Brain microvascular endothelial cell (primary cell): Measurements from ENCODE around the gene RPL3.

ENCODE experiments used
- DNase-seq: peaks from one replicate; pipeline ENCODE4 v3.0.0-alpha.2; 2020
- H3K27ac ChIP-seq: fragments of 250-450 bp; sonication (Bioruptor Pico); 2 replicates; pipeline ENCODE4 v1.5.1; 2020; ENCODE audit warnings: mild to moderate bottlenecking, moderate library complexity
- H3K27me3 ChIP-seq: fragments of 250-450 bp; sonication (Bioruptor Pico); replicated peaks from 2 replicates; pipeline ENCODE4 v1.5.1; 2020; ENCODE audit warnings: mild to moderate bottlenecking
- H3K36me3 ChIP-seq: fragments of 250-450 bp; sonication (Bioruptor Pico); replicated peaks from 2 replicates; pipeline ENCODE4 v1.5.1; 2020; ENCODE audit warnings: mild to moderate bottlenecking
- H3K4me3 ChIP-seq: 2 replicates; pipeline ENCODE4 v1.5.1; 2011; ENCODE audit warnings: low read depth, mild to moderate bottlenecking, control low read depth, low read length, moderate library complexity
- CTCF ChIP-seq: IDR thresholded peaks from 2 replicates; pipeline ENCODE4 v1.5.1; 2011; ENCODE audit warnings: low read depth, mild to moderate bottlenecking, moderate library complexity, low read length, control low read depth, inconsistent platforms; ENCODE audit errors: missing control alignments
- in situ Hi-C: cut with HindIII; loops from 2 replicates; pipeline ENCODE4 v1.10.0; 2017; ENCODE audit warnings: low sequenced_read_pairs, low pct_ligation_motif_present

The RPL3 gene

DNA sequence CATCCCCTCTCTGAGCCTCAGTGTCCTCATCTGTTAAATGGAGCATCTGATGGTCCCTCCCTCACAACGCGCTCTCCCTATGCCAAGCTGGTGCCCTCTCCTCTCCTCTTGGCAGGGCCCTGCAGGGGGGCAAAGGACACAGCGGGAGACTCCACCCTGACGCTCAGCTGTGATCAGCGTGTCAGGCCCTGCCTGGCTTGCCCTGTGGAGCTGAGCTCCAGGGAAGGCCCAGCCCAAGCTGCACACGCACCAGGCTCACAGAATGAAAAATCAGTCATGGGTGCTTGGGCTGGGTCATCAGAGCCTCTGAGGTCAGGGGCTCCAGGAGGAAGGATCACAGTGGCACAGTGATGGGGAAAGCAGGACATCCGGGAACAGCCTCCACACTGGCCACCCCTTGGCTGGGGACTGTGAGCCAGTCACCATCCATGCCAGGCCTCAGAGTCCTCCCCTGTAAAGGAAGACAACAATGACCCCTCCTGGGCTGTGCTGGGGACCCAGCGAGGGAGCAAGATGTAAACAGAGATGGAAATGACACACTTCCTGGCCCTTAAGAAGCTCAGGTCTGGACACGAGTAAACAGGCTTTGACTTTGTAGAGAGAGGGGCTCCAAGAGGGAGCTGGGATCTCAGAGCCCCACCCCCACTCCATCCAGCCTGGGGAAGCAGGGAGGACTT, 36.6 kb downstream of the RPL3 start:
- Histone ChIP-seq H3K4me3 (no peak overlapping the region), H3K27ac (no peak overlapping the region), H3K36me3 (no peaks in the 10 kb centered on the region), H3K27me3 (no peaks in the 10 kb centered on the region)
- no peak for DNase-seq
- in situ Hi-C loops: no loop called here
- no peak for TF ChIP-seq CTCF

- no peak for TF ChIP-seq CTCF
- no peak overlapping the region for H3K27ac ChIP-seq
- in situ Hi-C loops: no loop called here
These were observed 38.3 kb downstream of the RPL3 start for GRCh38 chr22:39281126-39281525.

DNA sequence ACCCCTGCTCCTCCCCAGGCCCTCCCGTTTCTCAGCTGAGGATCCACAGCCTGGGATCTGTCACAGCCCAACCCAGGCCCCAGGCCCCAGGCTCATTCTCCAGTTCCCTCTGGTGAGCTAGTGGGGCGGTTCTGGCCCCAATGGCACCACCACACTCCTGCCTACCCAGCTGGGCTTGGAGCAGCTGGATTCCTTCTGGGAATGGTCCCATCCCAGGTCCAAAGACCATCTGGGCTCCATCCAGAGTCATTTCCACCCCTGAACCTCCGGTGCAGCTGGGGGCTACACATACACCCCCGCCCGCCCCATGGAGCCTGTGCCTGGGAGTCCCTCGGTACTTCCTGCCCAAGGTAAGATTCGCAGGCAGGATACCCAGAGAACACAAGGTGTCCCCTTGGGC, 39.2 kb downstream of the RPL3 start:
- no peak overlapping the region for H3K4me3 ChIP-seq
- H3K27ac ChIP-seq: no peak overlapping the region
- in situ Hi-C loops: no loop called here
- H3K27me3 ChIP-seq: no peaks in the 10 kb centered on the region
- TF ChIP-seq CTCF: no peak
- H3K36me3 ChIP-seq: no peaks in the 10 kb centered on the region
- no peak for DNase-seq

More at GRCh38 chr22:39281126-39281525, 38.3 kb downstream of the RPL3 start:
- Histone ChIP-seq H3K27me3 (no peaks in the 10 kb centered on the region), H3K4me3 (no peak overlapping the region), H3K36me3 (no peaks in the 10 kb centered on the region)
- DNase-seq: no peak

DNA sequence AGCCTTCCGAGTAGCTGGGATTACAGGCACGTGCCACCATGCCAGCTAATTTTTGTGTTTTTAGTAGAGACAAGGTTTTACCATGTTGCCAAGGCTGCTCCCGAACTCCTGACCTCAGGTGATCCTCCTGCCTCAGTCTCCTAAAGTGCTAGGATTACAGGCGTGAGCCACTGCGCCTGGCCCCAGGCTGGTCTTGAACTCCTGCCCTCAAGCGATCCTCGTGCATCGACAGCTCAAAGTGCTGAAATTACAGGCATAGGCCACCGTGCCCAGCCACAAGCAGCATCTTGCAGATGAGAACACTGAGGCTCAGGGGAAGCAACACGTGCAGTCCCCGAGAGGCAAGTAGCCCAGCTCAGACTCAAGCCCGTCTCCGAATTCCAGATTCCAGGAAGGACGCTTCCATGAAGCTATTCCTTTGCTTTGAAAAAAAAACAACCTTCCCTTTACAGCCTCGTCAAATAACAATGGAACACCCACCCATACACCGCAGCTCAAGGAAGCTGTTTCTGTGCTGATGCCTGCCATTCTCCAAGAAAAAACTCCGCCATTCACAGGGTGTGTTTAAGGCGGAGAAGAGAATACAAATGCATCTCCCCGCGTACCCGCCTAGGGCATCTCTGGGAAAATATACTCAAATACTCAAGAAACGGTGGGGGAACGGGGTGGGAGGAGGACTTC, 40.1 kb downstream of the RPL3 start:
- no peaks in the 10 kb centered on the region for H3K27me3 ChIP-seq
- TF ChIP-seq CTCF: no peak

GRCh38 chr22:39278040-39278439, 41.4 kb downstream of the RPL3 start:
- in situ Hi-C loops: no loop called here
- Histone ChIP-seq H3K27me3 (no peaks in the 10 kb centered on the region), H3K36me3 (no peaks in the 10 kb centered on the region), H3K4me3 (no peak overlapping the region), H3K27ac (no peak overlapping the region)
- DNase-seq: no peak
- TF ChIP-seq CTCF: no peak

More for the DNA sequence above, 40.1 kb downstream of the RPL3 start:
- no peak overlapping the region for H3K27ac ChIP-seq
- in situ Hi-C loops: no loop called here
- H3K36me3 ChIP-seq: no peaks in the 10 kb centered on the region
- no peak overlapping the region for H3K4me3 ChIP-seq
- DNase-seq: no peak
